K562 (cell line): Measurements from ENCODE around the gene KCND1. TPM values are rescaled to one million over a fixed set of nuclear protein-coding genes. Genes with fewer than 3 reads are reported as not detected.

ENCODE experiments used
- NFE2 ChIP-seq: IDR thresholded peaks from 2 replicates; pipeline ENCODE4 v1.6.1; 2014; ENCODE audit warnings: antibody characterized with exemption, low read depth
- SMARCA4 ChIP-seq: fragments of 450-650 bp; IDR thresholded peaks from 2 replicates; pipeline ENCODE4 v1.6.1; 2016
- polyA plus RNA-seq, 8 experiments: library from polyadenylated mRNA; depleted of rRNA in 4 of 8; stranded (reverse) in 5 of 8; unstranded in 3 of 8; fragments of >200 nt; fragmentation: Nextera tagmentation in 2 of 8; fragmentation: Illumina TruSeq in 1 of 8; extraction: Ambion mirVana in 2 of 8; extraction: Trizol in 1 of 8; gene quantifications; 2 replicates each; pipeline versions ENCODE4 v1.2.1 to v1.2.3, GENCODE V29; 2011 to 2014; ENCODE audit warnings: inconsistent platforms in 1 of 8, missing spikeins in 1 of 8
- total RNA-seq, 7 experiments: library from RNA; depleted of rRNA in 6 of 7; stranded (reverse); fragments of >200 nt in 6 of 7; fragmentation: Illumina TruSeq in 2 of 7; extraction: Trizol in 2 of 7; gene quantifications; 2 replicates each; pipeline versions ENCODE4 v1.2.1 to v1.2.3, GENCODE V29; 2011 to 2021; ENCODE audit warnings: low replicate concordance in 1 of 7
- TF ChIP-seq, protein P1 (sequence below): fragments of 450-650 bp; IDR thresholded peaks from 2 replicates; pipeline ENCODE4 v1.6.1; 2016; ENCODE audit warnings: mild to moderate bottlenecking, moderate library complexity

The KCND1 gene
- total and polyA plus RNA-seq, 9 of the 15 experiments (the other 6 are each of a cell fraction or from before 2014, with no cell fraction given), result 0.06 to 0.83 (median 0.39) TPM; not detected in 1

DNA sequence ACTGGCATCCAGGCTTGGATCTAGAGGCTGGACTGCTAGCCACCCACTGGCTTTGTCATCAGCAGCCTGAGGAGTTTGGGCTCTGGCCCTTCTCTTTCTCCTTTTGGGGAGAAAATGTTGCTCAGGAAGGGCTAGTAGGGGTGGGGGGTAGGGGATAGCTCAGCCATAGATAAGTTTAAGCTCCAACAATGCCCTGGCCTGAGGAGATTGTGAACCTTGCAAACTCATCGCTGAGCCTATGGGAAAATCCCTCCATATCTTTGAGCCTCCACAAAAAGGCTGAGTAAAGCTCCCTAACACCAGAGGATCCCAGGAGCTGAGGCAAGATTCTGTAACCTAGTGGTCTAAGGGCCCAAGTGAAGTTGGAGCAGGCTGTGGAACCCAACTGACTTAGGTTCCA is 23.1 kb downstream of the KCND1 start (continued):
- TF ChIP-seq SMARCA4, result 0 out of 2 replicates have a peak, but pooled peaks have one; percentile 24
- 0 out of 2 replicates have a peak, but pooled peaks have one; percentile 10 for TF ChIP-seq NFE2
- TF ChIP-seq, protein P1, sequence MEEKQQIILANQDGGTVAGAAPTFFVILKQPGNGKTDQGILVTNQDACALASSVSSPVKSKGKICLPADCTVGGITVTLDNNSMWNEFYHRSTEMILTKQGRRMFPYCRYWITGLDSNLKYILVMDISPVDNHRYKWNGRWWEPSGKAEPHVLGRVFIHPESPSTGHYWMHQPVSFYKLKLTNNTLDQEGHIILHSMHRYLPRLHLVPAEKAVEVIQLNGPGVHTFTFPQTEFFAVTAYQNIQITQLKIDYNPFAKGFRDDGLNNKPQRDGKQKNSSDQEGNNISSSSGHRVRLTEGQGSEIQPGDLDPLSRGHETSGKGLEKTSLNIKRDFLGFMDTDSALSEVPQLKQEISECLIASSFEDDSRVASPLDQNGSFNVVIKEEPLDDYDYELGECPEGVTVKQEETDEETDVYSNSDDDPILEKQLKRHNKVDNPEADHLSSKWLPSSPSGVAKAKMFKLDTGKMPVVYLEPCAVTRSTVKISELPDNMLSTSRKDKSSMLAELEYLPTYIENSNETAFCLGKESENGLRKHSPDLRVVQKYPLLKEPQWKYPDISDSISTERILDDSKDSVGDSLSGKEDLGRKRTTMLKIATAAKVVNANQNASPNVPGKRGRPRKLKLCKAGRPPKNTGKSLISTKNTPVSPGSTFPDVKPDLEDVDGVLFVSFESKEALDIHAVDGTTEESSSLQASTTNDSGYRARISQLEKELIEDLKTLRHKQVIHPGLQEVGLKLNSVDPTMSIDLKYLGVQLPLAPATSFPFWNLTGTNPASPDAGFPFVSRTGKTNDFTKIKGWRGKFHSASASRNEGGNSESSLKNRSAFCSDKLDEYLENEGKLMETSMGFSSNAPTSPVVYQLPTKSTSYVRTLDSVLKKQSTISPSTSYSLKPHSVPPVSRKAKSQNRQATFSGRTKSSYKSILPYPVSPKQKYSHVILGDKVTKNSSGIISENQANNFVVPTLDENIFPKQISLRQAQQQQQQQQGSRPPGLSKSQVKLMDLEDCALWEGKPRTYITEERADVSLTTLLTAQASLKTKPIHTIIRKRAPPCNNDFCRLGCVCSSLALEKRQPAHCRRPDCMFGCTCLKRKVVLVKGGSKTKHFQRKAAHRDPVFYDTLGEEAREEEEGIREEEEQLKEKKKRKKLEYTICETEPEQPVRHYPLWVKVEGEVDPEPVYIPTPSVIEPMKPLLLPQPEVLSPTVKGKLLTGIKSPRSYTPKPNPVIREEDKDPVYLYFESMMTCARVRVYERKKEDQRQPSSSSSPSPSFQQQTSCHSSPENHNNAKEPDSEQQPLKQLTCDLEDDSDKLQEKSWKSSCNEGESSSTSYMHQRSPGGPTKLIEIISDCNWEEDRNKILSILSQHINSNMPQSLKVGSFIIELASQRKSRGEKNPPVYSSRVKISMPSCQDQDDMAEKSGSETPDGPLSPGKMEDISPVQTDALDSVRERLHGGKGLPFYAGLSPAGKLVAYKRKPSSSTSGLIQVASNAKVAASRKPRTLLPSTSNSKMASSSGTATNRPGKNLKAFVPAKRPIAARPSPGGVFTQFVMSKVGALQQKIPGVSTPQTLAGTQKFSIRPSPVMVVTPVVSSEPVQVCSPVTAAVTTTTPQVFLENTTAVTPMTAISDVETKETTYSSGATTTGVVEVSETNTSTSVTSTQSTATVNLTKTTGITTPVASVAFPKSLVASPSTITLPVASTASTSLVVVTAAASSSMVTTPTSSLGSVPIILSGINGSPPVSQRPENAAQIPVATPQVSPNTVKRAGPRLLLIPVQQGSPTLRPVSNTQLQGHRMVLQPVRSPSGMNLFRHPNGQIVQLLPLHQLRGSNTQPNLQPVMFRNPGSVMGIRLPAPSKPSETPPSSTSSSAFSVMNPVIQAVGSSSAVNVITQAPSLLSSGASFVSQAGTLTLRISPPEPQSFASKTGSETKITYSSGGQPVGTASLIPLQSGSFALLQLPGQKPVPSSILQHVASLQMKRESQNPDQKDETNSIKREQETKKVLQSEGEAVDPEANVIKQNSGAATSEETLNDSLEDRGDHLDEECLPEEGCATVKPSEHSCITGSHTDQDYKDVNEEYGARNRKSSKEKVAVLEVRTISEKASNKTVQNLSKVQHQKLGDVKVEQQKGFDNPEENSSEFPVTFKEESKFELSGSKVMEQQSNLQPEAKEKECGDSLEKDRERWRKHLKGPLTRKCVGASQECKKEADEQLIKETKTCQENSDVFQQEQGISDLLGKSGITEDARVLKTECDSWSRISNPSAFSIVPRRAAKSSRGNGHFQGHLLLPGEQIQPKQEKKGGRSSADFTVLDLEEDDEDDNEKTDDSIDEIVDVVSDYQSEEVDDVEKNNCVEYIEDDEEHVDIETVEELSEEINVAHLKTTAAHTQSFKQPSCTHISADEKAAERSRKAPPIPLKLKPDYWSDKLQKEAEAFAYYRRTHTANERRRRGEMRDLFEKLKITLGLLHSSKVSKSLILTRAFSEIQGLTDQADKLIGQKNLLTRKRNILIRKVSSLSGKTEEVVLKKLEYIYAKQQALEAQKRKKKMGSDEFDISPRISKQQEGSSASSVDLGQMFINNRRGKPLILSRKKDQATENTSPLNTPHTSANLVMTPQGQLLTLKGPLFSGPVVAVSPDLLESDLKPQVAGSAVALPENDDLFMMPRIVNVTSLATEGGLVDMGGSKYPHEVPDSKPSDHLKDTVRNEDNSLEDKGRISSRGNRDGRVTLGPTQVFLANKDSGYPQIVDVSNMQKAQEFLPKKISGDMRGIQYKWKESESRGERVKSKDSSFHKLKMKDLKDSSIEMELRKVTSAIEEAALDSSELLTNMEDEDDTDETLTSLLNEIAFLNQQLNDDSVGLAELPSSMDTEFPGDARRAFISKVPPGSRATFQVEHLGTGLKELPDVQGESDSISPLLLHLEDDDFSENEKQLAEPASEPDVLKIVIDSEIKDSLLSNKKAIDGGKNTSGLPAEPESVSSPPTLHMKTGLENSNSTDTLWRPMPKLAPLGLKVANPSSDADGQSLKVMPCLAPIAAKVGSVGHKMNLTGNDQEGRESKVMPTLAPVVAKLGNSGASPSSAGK, result no peak
